ENCODE results near the gene KRT35. TPM values are rescaled to one million over a fixed set of nuclear protein-coding genes. Genes with fewer than 3 reads are reported as not detected.

Gene KRT35
- total RNA-seq, 1 donor from 2014 or later: 31.5 TPM

- DNase-seq: no peak
Observed at GRCh38 chr17:41486809-41487530, 6.0 kb upstream of the KRT35 start.

DNA sequence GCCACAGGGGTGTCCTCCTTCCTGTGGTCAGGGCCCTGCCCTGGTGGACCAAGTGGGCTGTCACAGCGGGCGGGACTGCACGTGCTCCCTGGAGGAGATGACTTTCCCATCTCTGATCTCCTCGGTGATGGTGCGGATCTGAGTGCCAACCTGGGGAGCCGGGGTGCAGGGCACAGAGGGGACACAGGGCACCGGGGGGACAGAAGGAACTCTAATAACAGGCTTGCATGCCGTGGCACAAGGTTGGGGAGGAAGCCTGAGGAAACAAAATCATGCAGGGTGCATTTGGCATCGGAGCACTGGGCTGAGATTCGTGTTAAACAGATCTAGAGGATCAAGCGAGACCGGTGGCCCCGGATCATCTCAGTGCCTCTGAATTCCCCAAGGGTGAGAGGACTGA is 5.4 kb upstream of the KRT35 start:
- DNase-seq: no peak

DNA sequence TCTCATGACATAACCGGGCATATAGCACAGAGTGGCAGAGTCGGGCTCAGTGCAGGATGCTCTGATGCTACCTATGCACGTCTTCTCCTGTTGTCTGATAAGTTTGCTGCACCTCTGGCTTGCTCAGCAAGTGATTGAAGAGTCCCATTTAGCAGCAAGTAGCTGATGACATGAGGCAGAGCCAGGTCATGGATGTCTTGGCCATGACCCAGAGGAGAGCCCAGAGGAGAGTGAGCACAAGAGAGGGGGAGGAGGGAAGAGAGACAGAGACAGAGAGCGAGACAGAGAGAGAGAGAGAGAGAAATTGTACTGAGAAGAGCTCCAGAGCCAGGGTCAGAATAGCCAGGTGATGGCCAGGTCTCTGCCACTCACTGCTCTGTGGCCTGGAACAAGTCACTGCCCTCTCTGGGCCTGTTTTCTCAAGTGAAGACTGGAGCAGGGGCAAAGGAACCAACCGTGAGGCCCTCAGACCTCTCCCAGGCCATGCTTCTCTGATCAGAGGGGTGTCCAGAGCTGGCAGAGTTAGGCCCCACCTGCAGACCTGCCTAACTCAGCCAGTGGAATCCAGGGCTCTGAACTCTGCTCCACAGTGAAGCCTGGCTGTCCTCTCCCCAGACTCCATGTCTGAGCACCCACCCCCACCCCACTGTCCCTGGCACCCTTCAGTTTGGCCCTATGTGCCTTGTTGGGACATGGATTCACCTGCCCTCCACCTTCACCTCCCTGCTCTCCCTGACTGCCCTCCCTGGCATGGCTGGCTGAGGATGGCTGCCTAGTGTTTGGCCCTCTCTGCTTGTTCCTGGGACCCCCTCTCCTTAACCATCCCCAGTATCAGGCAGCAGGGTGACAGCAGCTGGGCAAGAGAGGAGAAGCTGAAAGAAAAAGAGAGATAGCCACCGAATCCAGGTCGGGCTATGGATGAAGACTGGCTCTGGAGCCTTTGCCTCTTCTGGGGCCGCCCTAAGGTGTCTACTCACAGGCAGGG is 4.3 kb upstream of the KRT35 start:
- no peak for DNase-seq

- no peak for DNase-seq
Observed at GRCh38 chr17:41483991-41484826, 3.3 kb upstream of the KRT35 start.

DNA sequence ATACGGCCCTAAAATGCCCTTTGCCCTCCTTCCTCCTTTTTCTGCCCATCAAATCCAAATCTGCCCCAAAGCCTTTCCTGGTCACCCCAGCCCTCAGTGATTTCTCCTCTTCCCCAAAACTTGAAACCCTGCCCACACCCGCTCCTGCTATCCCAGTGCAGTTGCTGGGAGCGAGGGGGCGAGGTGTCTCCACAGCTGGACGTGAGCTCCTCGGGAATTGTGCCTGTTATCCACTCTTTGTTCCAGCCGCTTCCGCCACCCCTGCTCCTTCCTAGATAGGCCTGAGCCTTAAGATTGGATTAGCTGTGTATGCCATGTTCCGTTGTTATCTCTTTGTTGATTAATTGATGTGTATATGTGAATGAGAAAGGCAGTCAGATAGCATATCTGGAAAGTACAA is 2.6 kb upstream of the KRT35 start:
- DNase-seq: no peak

GRCh38 chr17:41480581-41480980 is 370 bp downstream of the KRT35 start:
- DNase-seq: no peak

- no peak for DNase-seq
Observed at GRCh38 chr17:41480136-41480535, 815 bp downstream of the KRT35 start.

- no peak for DNase-seq
Observed at GRCh38 chr17:41478237-41478636, 2.7 kb downstream of the KRT35 start.

DNA sequence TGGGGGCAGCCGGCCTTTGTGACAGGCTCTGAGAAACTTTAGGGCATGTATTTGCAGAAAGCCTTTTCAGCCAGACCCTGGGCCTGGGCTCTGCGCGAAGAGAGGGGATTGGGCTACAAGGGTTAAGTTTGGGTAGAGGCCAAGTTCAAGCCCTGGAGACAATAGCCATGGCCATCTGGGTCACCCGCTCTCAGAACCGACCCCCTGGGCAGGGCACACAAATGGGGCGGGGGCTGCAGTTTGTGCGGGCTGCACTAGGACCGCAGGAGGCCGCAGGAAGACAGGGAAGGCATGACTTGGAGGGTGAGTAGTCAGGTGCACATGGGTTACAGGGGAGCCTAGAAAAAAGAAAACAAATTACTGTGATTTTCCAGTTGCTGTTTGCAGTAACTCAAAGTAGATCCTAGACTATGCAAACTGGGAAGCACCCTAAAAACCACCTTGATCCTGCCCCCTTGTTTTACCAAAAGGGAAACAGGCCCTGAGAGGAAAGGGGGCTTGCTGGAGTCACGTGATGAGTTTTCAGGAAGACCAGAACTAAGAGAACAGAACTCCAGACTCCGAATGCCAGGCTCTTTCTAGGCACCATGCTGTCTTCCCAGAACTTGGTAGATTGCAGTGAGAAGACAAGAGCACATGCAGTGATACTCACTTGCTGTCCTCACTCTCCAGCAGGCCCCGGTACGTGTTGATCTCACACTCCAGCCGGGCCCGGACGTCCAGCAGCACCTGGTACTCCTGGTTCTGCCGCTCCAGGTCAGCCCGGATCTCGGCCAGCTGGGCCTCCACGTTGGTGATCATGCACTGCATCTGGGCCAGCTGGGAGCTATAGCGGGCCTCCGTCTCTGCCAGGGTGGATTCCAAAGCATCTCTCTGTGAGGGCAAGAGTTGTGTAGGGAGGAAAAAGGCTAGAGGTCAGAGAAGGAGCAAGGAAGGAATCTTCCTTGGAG is 3.8 kb downstream of the KRT35 start:
- DNase-seq: no peak

GRCh38 chr17:41475421-41475820 is 5.5 kb downstream of the KRT35 start:
- no peak for DNase-seq

GRCh38 chr17:41474863-41475262 is 6.1 kb downstream of the KRT35 start:
- DNase-seq: no peak

DNA sequence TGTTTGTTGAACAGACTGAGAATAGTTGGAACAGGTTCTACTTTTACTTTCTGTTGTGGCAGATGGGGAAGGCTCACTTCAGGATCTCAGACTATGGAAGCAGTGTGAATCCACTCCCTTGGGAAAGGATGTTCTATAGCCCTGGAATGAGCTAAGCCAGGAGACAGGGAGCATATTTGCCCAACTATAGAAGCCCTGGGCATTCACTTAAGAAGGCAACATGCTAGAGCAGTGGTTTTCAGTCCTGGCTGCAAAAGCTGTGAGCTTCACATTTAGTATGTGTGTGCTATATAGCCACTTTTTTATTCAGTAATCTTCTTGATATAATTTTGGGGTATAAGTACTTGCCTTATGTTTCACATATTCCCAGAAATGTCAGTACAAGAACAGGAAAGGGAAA is 12.6 kb downstream of the KRT35 start:
- no peak for DNase-seq

DNA sequence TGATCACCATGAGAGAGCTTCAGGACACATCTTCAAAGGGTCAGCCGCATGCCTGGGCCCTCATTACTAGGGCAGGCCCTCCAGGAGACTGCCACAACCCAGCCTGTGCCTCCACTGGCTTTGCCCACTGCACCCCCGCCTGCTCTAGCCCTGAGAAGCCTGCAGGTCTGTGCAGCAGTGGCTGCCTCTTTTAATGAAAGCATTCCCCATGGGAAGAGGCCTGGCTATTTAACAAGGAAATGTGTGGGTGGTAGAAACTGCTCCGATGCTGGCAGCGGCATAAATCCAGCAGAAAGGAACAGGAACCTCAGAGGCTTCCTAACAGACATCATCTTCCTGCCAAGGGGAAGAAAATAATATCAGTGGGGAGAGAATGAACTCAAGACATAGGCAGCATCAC is 13.4 kb downstream of the KRT35 start:
- no peak for DNase-seq

DNA sequence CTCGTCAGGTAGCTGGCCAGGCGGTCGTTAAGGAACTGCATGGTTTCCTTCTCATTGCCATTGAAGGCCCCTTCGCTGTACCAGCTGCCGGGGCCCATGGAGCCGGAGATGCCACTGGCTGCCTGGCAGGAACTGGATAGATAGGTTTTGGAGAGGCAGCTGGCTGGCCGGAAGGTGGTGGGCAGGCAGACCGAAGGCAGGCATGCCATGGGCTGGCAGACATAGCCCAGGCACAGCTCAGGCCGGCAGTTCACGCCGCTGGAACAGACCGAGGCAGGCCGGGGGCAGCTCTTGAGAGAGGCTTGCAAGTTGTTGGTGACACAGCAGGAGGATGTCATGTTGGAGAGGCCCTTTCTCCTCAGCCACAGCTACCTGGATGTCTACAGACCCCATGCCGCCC is 14.0 kb downstream of the KRT35 start, which contains the start of gene KRT32:
Gene KRT32, minus strand, starts transcription at position 399 of the 400 bp plus-strand sequence. Its CDS starts 61 bp downstream, at position 338.
- no peak for DNase-seq

DNA sequence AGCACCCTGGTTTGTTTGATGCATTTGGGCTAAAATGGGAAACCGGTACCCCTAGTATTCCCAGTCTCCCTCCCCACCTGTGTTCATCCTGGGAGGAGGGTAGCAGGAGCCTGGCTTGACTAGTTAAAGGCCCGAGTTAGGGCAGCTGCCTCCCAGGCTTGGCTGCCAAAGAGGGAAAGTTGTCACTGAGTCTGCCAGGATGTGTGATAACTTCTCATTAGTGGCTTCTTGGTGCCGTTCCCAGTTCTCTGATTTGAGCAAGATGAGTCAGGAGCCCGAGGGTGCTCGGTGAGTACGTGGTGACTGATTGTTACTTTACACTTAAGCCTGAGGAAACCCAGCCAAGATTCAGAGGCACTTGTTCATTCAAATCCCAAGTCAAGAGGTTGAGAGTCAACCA is 16.3 kb downstream of the KRT35 start:
- peak; percentile 20 for DNase-seq

- DNase-seq: no peak
Observed at GRCh38 chr17:41464173-41464572, 16.8 kb downstream of the KRT35 start.

DNA sequence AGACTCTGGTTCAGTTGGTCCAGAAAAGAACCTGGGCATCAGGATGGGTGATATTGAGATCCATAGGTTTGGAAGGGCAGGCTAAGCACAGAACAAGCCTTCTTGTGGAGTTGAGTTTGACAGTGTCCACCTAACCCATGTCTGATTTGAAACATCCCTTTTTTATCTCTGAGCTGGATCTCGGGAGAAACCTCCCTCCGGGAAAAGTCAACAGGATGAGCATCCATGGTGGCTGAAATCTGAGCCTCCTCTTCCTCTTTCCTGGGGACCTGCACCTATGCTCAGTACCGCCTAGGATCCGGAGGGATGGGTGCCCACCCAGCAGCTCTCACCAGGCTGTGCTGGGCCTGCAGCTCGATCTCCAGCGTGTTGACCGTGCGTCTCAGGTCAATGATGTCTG is 17.2 kb downstream of the KRT35 start:
- DNase-seq: no peak

DNA sequence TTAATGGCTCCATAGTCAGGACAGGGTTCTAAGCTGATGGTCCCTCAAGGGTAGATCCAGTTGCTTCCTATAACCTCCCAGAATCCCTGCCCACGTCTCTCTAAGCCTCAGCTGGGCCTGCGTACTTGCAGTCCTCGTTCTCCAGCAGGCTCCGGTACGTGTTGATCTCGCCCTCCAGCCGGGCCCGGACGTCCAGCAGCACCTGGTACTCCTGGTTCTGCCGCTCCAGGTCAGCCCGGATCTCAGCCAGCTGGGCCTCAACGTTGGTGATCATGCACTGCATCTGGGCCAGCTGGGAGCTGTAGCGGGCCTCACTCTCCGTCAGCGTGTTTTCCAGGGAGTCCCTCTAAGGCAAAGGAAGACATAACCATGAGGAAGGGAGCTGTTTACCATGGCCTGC is 18.2 kb downstream of the KRT35 start:
- no peak for DNase-seq

- DNase-seq: no peak
Observed at GRCh38 chr17:41457676-41458075, 23.3 kb downstream of the KRT35 start.

- no peak for DNase-seq
Observed at GRCh38 chr17:41456204-41456603, 24.7 kb downstream of the KRT35 start.

DNA sequence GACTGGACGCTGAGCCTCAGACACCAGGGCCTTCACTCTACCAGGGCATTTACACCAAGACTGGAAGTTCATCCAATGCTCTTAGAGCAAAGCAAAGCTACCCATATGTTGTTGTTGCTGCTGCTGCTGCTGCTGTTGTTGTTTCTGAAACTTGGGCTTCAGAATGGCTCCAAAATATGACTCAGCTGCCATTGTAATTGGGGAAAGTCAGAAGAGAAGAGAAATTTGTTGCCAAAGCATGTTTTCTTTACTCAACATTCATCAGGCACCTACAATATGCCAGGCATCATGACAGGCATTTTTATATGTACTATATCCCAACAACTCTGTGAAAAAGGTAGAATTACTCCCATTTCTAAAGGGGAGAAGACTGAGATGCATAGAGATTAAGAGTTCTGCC is 25.7 kb downstream of the KRT35 start:
- no peak for DNase-seq

Measured in skin of body (tissue), 2 donors.